ENCODE measurements around the gene PTGR3. TPM values are rescaled to one million over a fixed set of nuclear protein-coding genes. Genes with fewer than 3 reads are reported as not detected.

The PTGR3 gene
- total RNA-seq, 2 experiments from 2014 or later = 14.1 to 14.3 TPM

GRCh38 chr18:75204732-75205513, 4.0 kb downstream of the PTGR3 start:
- Histone ChIP-seq H3K27ac (ENCODE audit: low read depth in 1 of 2, low read length in 2 of 2) (no peak overlapping the region), H3K9me3 (ENCODE audit: control insufficient read depth in 1 of 2, insufficient read depth in 1 of 2, low read length in 2 of 2) (no peaks in the 10 kb centered on the region), H3K36me3 (ENCODE audit: insufficient read depth, low read length) (peaks cover 14% of the 10 kb centered on the region), H3K27me3 (ENCODE audit: control insufficient read depth in 1 of 2, insufficient read depth in 2 of 2, low read length in 2 of 2) (no peaks in the 10 kb centered on the region), H3K4me1 (ENCODE audit: insufficient read depth, low read length) (peaks cover 37% of the 10 kb centered on the region), H3K4me3 (ENCODE audit: low read length) (peak overlapping the region; percentile 44)
- POLR2A ChIA-PET = interaction anchor here (0.7 kb wide), 1 partner anchor 48 kb away, joined by 3 read pairs; no protein-coding TSS in a partner anchor
- intact Hi-C loops (cut with DNase I, micrococcal nuclease) = loop anchor here (1.0 to 10.0 kb wide), 6 partner anchors 11 to 1292 kb away; partner anchors contain the start of genes CYB5A (in 1 of the 2) and ZNF516 (in 1 of the 2)
- TF ChIP-seq, protein P1, sequence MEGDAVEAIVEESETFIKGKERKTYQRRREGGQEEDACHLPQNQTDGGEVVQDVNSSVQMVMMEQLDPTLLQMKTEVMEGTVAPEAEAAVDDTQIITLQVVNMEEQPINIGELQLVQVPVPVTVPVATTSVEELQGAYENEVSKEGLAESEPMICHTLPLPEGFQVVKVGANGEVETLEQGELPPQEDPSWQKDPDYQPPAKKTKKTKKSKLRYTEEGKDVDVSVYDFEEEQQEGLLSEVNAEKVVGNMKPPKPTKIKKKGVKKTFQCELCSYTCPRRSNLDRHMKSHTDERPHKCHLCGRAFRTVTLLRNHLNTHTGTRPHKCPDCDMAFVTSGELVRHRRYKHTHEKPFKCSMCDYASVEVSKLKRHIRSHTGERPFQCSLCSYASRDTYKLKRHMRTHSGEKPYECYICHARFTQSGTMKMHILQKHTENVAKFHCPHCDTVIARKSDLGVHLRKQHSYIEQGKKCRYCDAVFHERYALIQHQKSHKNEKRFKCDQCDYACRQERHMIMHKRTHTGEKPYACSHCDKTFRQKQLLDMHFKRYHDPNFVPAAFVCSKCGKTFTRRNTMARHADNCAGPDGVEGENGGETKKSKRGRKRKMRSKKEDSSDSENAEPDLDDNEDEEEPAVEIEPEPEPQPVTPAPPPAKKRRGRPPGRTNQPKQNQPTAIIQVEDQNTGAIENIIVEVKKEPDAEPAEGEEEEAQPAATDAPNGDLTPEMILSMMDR (IDR thresholded peaks at IDR 0.05) = no peak
- peaks cover 38% of the 10 kb centered on the region for H3K36me3 Mint-ChIP-seq (ENCODE audit: low read depth)
- DNase-seq = peak in 2 of 14 experiments; percentile 28
- H3K27ac Mint-ChIP-seq = peak overlapping the region; percentile 58
- ATAC-seq (ENCODE audit: poor library complexity) = no peak
- H3K27me3 Mint-ChIP-seq = no peaks in the 10 kb centered on the region
- peak overlapping the region; percentile 78 for H3K4me3 Mint-ChIP-seq
- H3K9me3 Mint-ChIP-seq = no peaks in the 10 kb centered on the region
- CTCF ChIA-PET = no interaction called here
- peaks cover 46% of the 10 kb centered on the region for H3K4me1 Mint-ChIP-seq (ENCODE audit: low read depth)

DNA sequence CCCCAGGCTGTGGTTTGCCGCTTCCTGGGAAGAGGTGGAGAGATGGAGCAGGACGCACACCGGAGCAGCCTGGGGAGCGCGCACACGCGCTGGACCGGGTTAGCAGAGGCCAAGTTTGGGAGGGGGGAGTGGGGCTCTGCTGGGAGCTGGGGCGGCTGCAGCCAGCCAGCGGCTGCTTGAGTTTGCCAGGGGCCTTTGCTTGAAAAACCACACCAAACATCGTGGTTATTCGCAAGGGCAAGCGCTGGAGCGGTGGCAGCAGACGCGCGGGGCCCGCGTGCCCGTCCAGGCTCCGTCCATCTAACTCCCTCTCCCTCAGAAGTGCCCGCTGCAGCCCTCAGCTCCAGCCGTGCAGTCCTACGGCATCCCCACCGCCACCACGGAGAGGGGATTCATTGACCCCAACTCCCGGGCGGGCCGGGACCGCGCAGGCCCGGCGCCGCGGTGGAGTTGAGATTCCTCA, 4.6 kb downstream of the PTGR3 start:
- TF ChIP-seq, protein P1 (IDR thresholded peaks at IDR 0.05) = no peak
- H3K9me3 ChIP-seq (ENCODE audit: control insufficient read depth in 1 of 2, insufficient read depth in 1 of 2, low read length in 2 of 2) = no peaks in the 10 kb centered on the region
- Mint-ChIP-seq H3K4me1 (ENCODE audit: low read depth) (peaks cover 46% of the 10 kb centered on the region), H3K36me3 (ENCODE audit: low read depth) (peaks cover 39% of the 10 kb centered on the region), H3K4me3 (no peak overlapping the region), H3K27ac (no peak overlapping the region), H3K9me3 (no peaks in the 10 kb centered on the region), H3K27me3 (no peaks in the 10 kb centered on the region)
- no peaks in the 10 kb centered on the region for H3K27me3 ChIP-seq (ENCODE audit: control insufficient read depth in 1 of 2, insufficient read depth in 2 of 2, low read length in 2 of 2)
- H3K27ac ChIP-seq (ENCODE audit: low read depth in 1 of 2, low read length in 2 of 2) = no peak overlapping the region
- DNase-seq = peak in 2 of 14 experiments; percentile 26
- peaks cover 14% of the 10 kb centered on the region for H3K36me3 ChIP-seq (ENCODE audit: insufficient read depth, low read length)
- peaks cover 35% of the 10 kb centered on the region for H3K4me1 ChIP-seq (ENCODE audit: insufficient read depth, low read length)
- CTCF ChIA-PET = no interaction called here
- intact Hi-C loops (cut with DNase I, micrococcal nuclease) = loop anchor here in 1 of 2 experiments (10.0 kb wide), 2 partner anchors 579 to 839 kb away; no protein-coding TSS in a partner anchor
- no peak for ATAC-seq (ENCODE audit: poor library complexity)
- POLR2A ChIA-PET = interaction anchor here (0.7 kb wide), 1 partner anchor 49 kb away, joined by 3 read pairs; no protein-coding TSS in a partner anchor
- H3K4me3 ChIP-seq (ENCODE audit: low read length) = peak overlapping the region; percentile 21

- H3K27ac ChIP-seq (ENCODE audit: low read depth in 1 of 2, low read length in 2 of 2) = no peak overlapping the region
- no peak overlapping the region for H3K4me3 ChIP-seq (ENCODE audit: low read length)
- H3K27me3 Mint-ChIP-seq = no peaks in the 10 kb centered on the region
- no peak for ATAC-seq (ENCODE audit: poor library complexity)
- peaks cover 36% of the 10 kb centered on the region for H3K36me3 Mint-ChIP-seq (ENCODE audit: low read depth)
- no peaks in the 10 kb centered on the region for H3K27me3 ChIP-seq (ENCODE audit: control insufficient read depth in 1 of 2, insufficient read depth in 2 of 2, low read length in 2 of 2)
- CTCF ChIA-PET = no interaction called here
- POLR2A ChIA-PET = interaction anchor here (0.9 kb wide), 1 partner anchor 42 kb away, joined by 3 read pairs; no protein-coding TSS in a partner anchor
- no peak for DNase-seq
- H3K36me3 ChIP-seq (ENCODE audit: insufficient read depth, low read length) = peaks cover 14% of the 10 kb centered on the region
- TF ChIP-seq, protein P1 (IDR thresholded peaks at IDR 0.05) = no peak
- peaks cover 35% of the 10 kb centered on the region for H3K4me1 ChIP-seq (ENCODE audit: insufficient read depth, low read length)
- intact Hi-C loops (cut with DNase I, micrococcal nuclease) = loop anchor here in 1 of 2 experiments (10.0 kb wide), 2 partner anchors 579 to 839 kb away; no protein-coding TSS in a partner anchor
- peaks cover 52% of the 10 kb centered on the region for H3K4me1 Mint-ChIP-seq (ENCODE audit: low read depth)
- peak overlapping the region; percentile 61 for H3K4me3 Mint-ChIP-seq
- no peaks in the 10 kb centered on the region for H3K9me3 ChIP-seq (ENCODE audit: control insufficient read depth in 1 of 2, insufficient read depth in 1 of 2, low read length in 2 of 2)
- no peaks in the 10 kb centered on the region for H3K9me3 Mint-ChIP-seq
- H3K27ac Mint-ChIP-seq = peak overlapping the region; percentile 75
These were observed 5.3 kb downstream of the PTGR3 start for GRCh38 chr18:75203416-75204268.
